ENCODE measurements around the gene FAM9A.
A peak's percentile ranks its signal among the peaks of the same experiment; 100 is the strongest.

FAM9A gene

GRCh38 chrX:8846266-8846665, 45.1 kb upstream of the FAM9A start:
- TF ChIP-seq, protein P1, sequence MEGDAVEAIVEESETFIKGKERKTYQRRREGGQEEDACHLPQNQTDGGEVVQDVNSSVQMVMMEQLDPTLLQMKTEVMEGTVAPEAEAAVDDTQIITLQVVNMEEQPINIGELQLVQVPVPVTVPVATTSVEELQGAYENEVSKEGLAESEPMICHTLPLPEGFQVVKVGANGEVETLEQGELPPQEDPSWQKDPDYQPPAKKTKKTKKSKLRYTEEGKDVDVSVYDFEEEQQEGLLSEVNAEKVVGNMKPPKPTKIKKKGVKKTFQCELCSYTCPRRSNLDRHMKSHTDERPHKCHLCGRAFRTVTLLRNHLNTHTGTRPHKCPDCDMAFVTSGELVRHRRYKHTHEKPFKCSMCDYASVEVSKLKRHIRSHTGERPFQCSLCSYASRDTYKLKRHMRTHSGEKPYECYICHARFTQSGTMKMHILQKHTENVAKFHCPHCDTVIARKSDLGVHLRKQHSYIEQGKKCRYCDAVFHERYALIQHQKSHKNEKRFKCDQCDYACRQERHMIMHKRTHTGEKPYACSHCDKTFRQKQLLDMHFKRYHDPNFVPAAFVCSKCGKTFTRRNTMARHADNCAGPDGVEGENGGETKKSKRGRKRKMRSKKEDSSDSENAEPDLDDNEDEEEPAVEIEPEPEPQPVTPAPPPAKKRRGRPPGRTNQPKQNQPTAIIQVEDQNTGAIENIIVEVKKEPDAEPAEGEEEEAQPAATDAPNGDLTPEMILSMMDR (IDR thresholded peaks at IDR 0.05; ENCODE audit: control insufficient read depth, insufficient read depth, low read depth, low read length, missing control alignments): no peak
- DNase-seq (ENCODE audit: low read depth): no peak
- no peak overlapping the region for H3K4me3 ChIP-seq (ENCODE audit: control insufficient read depth, low read depth, low read length)

DNA sequence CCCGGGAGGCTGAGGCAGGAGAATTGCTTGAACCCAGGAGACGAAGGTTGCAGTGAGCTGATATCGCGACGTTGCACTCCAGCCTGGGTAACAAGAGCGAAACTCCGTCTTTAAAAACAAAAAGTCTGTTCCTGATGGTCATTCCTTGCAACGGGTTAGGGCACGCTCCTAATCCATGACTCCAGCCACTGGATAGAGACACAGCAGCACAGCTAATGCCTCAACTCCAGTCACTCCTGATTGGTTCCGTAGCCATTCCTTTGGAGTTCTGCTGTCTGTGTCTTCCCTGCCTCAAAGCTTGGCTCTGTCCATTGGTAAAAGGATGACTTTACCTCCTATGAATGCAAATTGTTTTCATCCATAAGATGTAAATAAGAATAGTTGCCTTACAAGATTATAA, 44.3 kb upstream of the FAM9A start:
- H3K4me3 ChIP-seq (ENCODE audit: control insufficient read depth, low read depth, low read length): no peak overlapping the region
- no peak for DNase-seq (ENCODE audit: low read depth)
- TF ChIP-seq, protein P1 (IDR thresholded peaks at IDR 0.05; ENCODE audit: control insufficient read depth, insufficient read depth, low read depth, low read length, missing control alignments): no peak

GRCh38 chrX:8845060-8845459, 43.9 kb upstream of the FAM9A start:
- H3K4me3 ChIP-seq (ENCODE audit: control insufficient read depth, low read depth, low read length): no peak overlapping the region
- TF ChIP-seq, protein P1 (IDR thresholded peaks at IDR 0.05; ENCODE audit: control insufficient read depth, insufficient read depth, low read depth, low read length, missing control alignments): peak; percentile 5
- no peak for DNase-seq (ENCODE audit: low read depth)

- H3K4me3 ChIP-seq (ENCODE audit: control insufficient read depth, low read depth, low read length): no peak overlapping the region
- DNase-seq (ENCODE audit: low read depth): no peak
- TF ChIP-seq, protein P1 (IDR thresholded peaks at IDR 0.05; ENCODE audit: control insufficient read depth, insufficient read depth, low read depth, low read length, missing control alignments): no peak
These were observed 43.0 kb upstream of the FAM9A start for GRCh38 chrX:8844157-8844556.

DNA sequence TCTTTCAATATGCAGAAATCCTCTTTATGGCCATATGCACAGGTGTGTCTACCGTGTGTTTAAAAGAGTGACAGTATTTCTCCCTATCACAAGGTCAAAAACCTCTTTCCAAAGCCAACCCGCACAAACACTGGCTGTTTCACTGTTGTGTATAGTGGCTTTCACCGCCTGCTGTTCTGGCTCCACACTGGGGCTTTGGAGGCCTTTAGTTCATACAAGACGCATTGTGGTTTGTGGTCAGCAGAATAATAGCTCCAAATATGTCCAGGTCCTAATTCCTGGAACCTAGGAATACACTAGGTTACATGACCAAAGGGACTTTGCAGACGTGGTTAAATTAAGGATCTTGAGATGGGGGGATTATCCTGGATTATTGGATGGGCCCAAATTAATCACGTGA, 40.7 kb upstream of the FAM9A start:
- TF ChIP-seq, protein P1 (IDR thresholded peaks at IDR 0.05; ENCODE audit: control insufficient read depth, insufficient read depth, low read depth, low read length, missing control alignments): no peak

DNA sequence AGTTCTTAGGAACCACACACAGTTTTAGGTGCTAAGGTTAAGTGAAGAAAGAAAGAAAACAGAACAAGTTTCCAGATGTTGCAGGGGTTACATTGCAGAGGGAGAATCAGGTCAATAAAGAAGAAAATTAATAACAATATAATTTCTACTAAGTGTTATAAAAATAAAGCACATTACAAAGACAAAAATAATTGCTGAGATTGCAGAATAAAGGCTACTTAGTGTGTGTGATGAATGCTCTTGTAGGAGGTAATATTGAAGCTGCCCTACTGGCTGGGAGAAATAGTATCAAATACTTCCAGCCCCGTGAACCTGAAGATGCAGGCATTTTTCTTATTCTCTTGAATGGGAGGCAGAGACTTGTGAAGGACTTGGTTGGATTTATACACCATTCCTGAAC, 33.2 kb upstream of the FAM9A start:
- no peak for DNase-seq (ENCODE audit: low read depth)
- H3K4me3 ChIP-seq (ENCODE audit: control insufficient read depth, low read depth, low read length): no peak overlapping the region
- TF ChIP-seq, protein P1 (IDR thresholded peaks at IDR 0.05; ENCODE audit: control insufficient read depth, insufficient read depth, low read depth, low read length, missing control alignments): no peak

More for the DNA sequence above, 40.7 kb upstream of the FAM9A start:
- DNase-seq (ENCODE audit: low read depth): no peak
- H3K4me3 ChIP-seq (ENCODE audit: control insufficient read depth, low read depth, low read length): no peak overlapping the region
